WERI-Rb-1 (cell line): ENCODE measurements around the gene PRPSAP2.

Experiments used
- DNase-seq: peaks from one replicate; pipeline ENCODE4 v3.0.0-alpha.2; 2020
- H3K27ac ChIP-seq: fragments of 250-450 bp; sonication (Bioruptor Pico); 2 replicates; pipeline ENCODE4 v1.5.1; 2020; ENCODE audit warnings: mild to moderate bottlenecking, moderate library complexity
- H3K27me3 ChIP-seq: fragments of 250-450 bp; sonication (Bioruptor Pico); 2 replicates; pipeline ENCODE4 v1.5.1; 2021; ENCODE audit warnings: mild to moderate bottlenecking, low read depth, moderate library complexity; ENCODE audit not compliant: insufficient read depth, severe bottlenecking
- H3K36me3 ChIP-seq: fragments of 250-450 bp; sonication (Bioruptor Pico); 2 replicates; pipeline ENCODE4 v1.5.1; 2020; ENCODE audit warnings: mild to moderate bottlenecking, moderate library complexity
- H3K4me3 ChIP-seq: 2 replicates; pipeline ENCODE4 v1.5.1; 2011; ENCODE audit warnings: low read depth, mild to moderate bottlenecking, control low read depth, low read length
- H3K9me3 ChIP-seq: fragments of 250-450 bp; sonication (Bioruptor Pico); 2 replicates; pipeline ENCODE4 v1.5.1; 2021; ENCODE audit warnings: mild to moderate bottlenecking, moderate library complexity; ENCODE audit not compliant: severe bottlenecking
- CTCF ChIP-seq: IDR thresholded peaks from 2 replicates; pipeline ENCODE4 v1.5.1; 2011; ENCODE audit warnings: low read depth, mild to moderate bottlenecking, control low read depth, inconsistent platforms, low read length

PRPSAP2 gene

GRCh38 chr17:18946536-18946935, 88.6 kb downstream of the PRPSAP2 start:
- H3K27me3 ChIP-seq, result no peaks in the 10 kb centered on the region
- no peaks in the 10 kb centered on the region for H3K9me3 ChIP-seq
- H3K4me3 ChIP-seq, result no peak overlapping the region
- no peaks in the 10 kb centered on the region for H3K36me3 ChIP-seq
- DNase-seq, result no peak
- no peak overlapping the region for H3K27ac ChIP-seq
- TF ChIP-seq CTCF, result no peak

GRCh38 chr17:18947866-18948265, 89.9 kb downstream of the PRPSAP2 start:
- no peak for DNase-seq

GRCh38 chr17:18948476-18949006, 90.6 kb downstream of the PRPSAP2 start:
- H3K27me3 ChIP-seq, result no peaks in the 10 kb centered on the region
- H3K4me3 ChIP-seq, result no peak overlapping the region
- no peak overlapping the region for H3K27ac ChIP-seq
- no peaks in the 10 kb centered on the region for H3K9me3 ChIP-seq
- H3K36me3 ChIP-seq, result no peaks in the 10 kb centered on the region
- TF ChIP-seq CTCF, result no peak
- no peak for DNase-seq

More at GRCh38 chr17:18947866-18948265, 89.9 kb downstream of the PRPSAP2 start:
- no peak for TF ChIP-seq CTCF
- no peaks in the 10 kb centered on the region for H3K9me3 ChIP-seq
- no peak overlapping the region for H3K4me3 ChIP-seq
- no peaks in the 10 kb centered on the region for H3K27me3 ChIP-seq
- no peak overlapping the region for H3K27ac ChIP-seq
- H3K36me3 ChIP-seq, result no peaks in the 10 kb centered on the region

- DNase-seq, result no peak
- Histone ChIP-seq H3K27ac (no peak overlapping the region), H3K36me3 (no peaks in the 10 kb centered on the region), H3K9me3 (no peaks in the 10 kb centered on the region), H3K4me3 (no peak overlapping the region), H3K27me3 (no peaks in the 10 kb centered on the region)
- TF ChIP-seq CTCF, result no peak
Measured at GRCh38 chr17:18949566-18949965, 91.6 kb downstream of the PRPSAP2 start.

- no peak for TF ChIP-seq CTCF
- H3K36me3 ChIP-seq, result no peaks in the 10 kb centered on the region
- no peak for DNase-seq
- no peaks in the 10 kb centered on the region for H3K9me3 ChIP-seq
- no peak overlapping the region for H3K4me3 ChIP-seq
- H3K27me3 ChIP-seq, result no peaks in the 10 kb centered on the region
- no peak overlapping the region for H3K27ac ChIP-seq
Measured at GRCh38 chr17:18950346-18950745, 92.4 kb downstream of the PRPSAP2 start.
